ENCODE data around the gene SH3RF3.

DNA sequence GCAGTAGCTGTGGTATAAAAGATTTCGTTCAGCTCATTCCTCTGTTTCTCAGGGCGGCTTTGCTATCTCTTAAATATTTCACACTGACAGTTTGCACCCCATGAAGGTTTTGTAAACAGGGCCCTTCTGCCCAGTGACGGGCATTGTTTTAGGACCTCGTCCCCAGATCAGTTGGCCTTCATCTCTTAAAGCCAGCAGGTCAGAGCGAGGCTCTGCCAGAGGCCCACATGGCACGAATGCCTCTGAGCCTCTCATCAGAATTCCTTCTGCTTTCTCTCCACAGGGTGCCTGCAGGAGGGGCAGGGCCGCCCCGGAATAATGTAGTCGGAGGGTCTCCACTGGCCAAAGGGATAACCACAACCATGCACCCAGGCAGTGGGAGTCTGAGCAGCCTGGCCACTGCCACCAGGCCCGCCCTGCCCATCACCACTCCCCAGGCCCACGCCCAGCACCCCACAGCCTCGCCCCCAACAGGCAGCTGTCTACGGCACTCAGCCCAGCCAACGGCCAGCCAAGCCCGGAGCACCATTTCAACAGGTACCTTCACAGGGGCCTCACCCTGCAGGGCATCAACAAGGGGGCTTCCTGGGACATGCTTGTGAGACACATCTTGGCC, 307.7 kb downstream of the SH3RF3 start:
- TF ChIP-seq, protein P1, sequence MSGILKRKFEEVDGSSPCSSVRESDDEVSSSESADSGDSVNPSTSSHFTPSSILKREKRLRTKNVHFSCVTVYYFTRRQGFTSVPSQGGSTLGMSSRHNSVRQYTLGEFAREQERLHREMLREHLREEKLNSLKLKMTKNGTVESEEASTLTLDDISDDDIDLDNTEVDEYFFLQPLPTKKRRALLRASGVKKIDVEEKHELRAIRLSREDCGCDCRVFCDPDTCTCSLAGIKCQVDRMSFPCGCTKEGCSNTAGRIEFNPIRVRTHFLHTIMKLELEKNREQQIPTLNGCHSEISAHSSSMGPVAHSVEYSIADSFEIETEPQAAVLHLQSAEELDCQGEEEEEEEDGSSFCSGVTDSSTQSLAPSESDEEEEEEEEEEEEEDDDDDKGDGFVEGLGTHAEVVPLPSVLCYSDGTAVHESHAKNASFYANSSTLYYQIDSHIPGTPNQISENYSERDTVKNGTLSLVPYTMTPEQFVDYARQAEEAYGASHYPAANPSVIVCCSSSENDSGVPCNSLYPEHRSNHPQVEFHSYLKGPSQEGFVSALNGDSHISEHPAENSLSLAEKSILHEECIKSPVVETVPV (CRISPR knock-in tag; IDR thresholded peaks at IDR 0.05), result no peak
- TF ChIP-seq TOX (CRISPR knock-in tag; IDR thresholded peaks at IDR 0.05; ENCODE audit: borderline replicate concordance) (no peak), ZFP3 (CRISPR knock-in tag; IDR thresholded peaks at IDR 0.05) (no peak), OSR1 (CRISPR knock-in tag; IDR thresholded peaks at IDR 0.05) (no peak), SNAI2 (CRISPR knock-in tag; IDR thresholded peaks at IDR 0.05) (no peak), ZNF565 (CRISPR knock-in tag; conservative IDR thresholded peaks at IDR 0.05; ENCODE audit: low read depth) (no peak), TCF4 (CRISPR knock-in tag; IDR thresholded peaks at IDR 0.05; ENCODE audit: borderline replicate concordance) (no peak), RARB (CRISPR knock-in tag; IDR thresholded peaks at IDR 0.05) (no peak), PPARA (CRISPR knock-in tag; IDR thresholded peaks at IDR 0.05; ENCODE audit: borderline replicate concordance) (no peak)
- TF ChIP-seq, protein P2, sequence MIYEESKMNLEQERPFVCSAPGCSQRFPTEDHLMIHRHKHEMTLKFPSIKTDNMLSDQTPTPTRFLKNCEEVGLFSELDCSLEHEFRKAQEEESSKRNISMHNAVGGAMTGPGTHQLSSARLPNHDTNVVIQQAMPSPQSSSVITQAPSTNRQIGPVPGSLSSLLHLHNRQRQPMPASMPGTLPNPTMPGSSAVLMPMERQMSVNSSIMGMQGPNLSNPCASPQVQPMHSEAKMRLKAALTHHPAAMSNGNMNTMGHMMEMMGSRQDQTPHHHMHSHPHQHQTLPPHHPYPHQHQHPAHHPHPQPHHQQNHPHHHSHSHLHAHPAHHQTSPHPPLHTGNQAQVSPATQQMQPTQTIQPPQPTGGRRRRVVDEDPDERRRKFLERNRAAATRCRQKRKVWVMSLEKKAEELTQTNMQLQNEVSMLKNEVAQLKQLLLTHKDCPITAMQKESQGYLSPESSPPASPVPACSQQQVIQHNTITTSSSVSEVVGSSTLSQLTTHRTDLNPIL (CRISPR knock-in tag; IDR thresholded peaks at IDR 0.05; ENCODE audit: low read depth), result no peak
- TF ChIP-seq, protein P3, sequence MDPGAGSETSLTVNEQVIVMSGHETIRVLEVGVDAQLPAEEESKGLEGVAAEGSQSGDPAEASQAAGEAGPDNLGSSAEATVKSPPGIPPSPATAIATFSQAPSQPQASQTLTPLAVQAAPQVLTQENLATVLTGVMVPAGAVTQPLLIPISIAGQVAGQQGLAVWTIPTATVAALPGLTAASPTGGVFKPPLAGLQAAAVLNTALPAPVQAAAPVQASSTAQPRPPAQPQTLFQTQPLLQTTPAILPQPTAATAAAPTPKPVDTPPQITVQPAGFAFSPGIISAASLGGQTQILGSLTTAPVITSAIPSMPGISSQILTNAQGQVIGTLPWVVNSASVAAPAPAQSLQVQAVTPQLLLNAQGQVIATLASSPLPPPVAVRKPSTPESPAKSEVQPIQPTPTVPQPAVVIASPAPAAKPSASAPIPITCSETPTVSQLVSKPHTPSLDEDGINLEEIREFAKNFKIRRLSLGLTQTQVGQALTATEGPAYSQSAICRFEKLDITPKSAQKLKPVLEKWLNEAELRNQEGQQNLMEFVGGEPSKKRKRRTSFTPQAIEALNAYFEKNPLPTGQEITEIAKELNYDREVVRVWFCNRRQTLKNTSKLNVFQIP (CRISPR knock-in tag; IDR thresholded peaks at IDR 0.05; ENCODE audit: borderline replicate concordance, low read depth), result no peak

All from SK-N-SH treated with all-trans-retinoic acid at 6 μM for 48 hours (cell line).